Hypothalamus (tissue), 51 donors: ENCODE measurements around the gene PHOX2A.
"Not testable (repeated sequence)": the region's sequence is repeated elsewhere in the genome, so short reads cannot be mapped to it uniquely, and the experiment has no call there.

Experiments used
- DNase-seq, 51 donors: peaks; one replicate each; lab custom pipeline; 2025; lab: John Stamatoyannopoulos, UW

Gene PHOX2A

GRCh38 chr11:72224564-72225410, 19.2 kb downstream of the PHOX2A start, which contains the start of gene INPPL1:
Gene INPPL1 (plus strand): TSS chr11:72224767. CDS start chr11:72224985, 218 bp downstream.
- peak in 29 of 51 donors; percentile 22 to 64 (median 33) for DNase-seq

- DNase-seq = peak in 37 of 51 donors; percentile 24 to 84 (median 61)
Measured at GRCh38 chr11:72223615-72224563, 20.1 kb downstream of the PHOX2A start.

- peak in 49 of 51 donors; percentile 32 to 89 (median 79) for DNase-seq
Measured at GRCh38 chr11:72222907-72223614, 20.9 kb downstream of the PHOX2A start.

- no peak for DNase-seq
Measured at GRCh38 chr11:72222106-72222891, 21.7 kb downstream of the PHOX2A start.

GRCh38 chr11:72221386-72222075, 22.4 kb downstream of the PHOX2A start:
- DNase-seq = no peak

- DNase-seq = no peak
Measured at GRCh38 chr11:72220696-72221363, 23.1 kb downstream of the PHOX2A start.

- DNase-seq = no peak
Measured at GRCh38 chr11:72218251-72218745, 25.7 kb downstream of the PHOX2A start.

- no peak for DNase-seq
Measured at GRCh38 chr11:72217841-72218240, 26.1 kb downstream of the PHOX2A start.

GRCh38 chr11:72216638-72217037, 27.3 kb downstream of the PHOX2A start, which contains the start of gene FOLR2:
Gene FOLR2 (plus strand): TSS chr11:72216794. CDS start chr11:72218585, 1,791 bp downstream.
- no peak for DNase-seq

GRCh38 chr11:72209101-72209500, 34.9 kb downstream of the PHOX2A start:
- no peak for DNase-seq

GRCh38 chr11:72208281-72208680, 35.7 kb downstream of the PHOX2A start:
- no peak for DNase-seq

GRCh38 chr11:72206794-72207193, 37.2 kb downstream of the PHOX2A start:
- not testable (repeated sequence) for DNase-seq

GRCh38 chr11:72204886-72205285, 39.1 kb downstream of the PHOX2A start:
- DNase-seq = no peak

- no peak for DNase-seq
Measured at GRCh38 chr11:72203163-72203562, 40.8 kb downstream of the PHOX2A start.

GRCh38 chr11:72202571-72202970, 41.4 kb downstream of the PHOX2A start:
- DNase-seq = no peak

- not testable (repeated sequence) for DNase-seq
Measured at GRCh38 chr11:72201445-72201844, 42.5 kb downstream of the PHOX2A start.

GRCh38 chr11:72195518-72196270, 48.3 kb downstream of the PHOX2A start:
- DNase-seq = no peak
